Measurements from ENCODE around the gene POF1B. TPM values are rescaled to one million over a fixed set of nuclear protein-coding genes. Genes with fewer than 3 reads are reported as not detected.
A peak's percentile ranks its signal among the peaks of the same experiment; 100 is the strongest.

POF1B gene, protein sequence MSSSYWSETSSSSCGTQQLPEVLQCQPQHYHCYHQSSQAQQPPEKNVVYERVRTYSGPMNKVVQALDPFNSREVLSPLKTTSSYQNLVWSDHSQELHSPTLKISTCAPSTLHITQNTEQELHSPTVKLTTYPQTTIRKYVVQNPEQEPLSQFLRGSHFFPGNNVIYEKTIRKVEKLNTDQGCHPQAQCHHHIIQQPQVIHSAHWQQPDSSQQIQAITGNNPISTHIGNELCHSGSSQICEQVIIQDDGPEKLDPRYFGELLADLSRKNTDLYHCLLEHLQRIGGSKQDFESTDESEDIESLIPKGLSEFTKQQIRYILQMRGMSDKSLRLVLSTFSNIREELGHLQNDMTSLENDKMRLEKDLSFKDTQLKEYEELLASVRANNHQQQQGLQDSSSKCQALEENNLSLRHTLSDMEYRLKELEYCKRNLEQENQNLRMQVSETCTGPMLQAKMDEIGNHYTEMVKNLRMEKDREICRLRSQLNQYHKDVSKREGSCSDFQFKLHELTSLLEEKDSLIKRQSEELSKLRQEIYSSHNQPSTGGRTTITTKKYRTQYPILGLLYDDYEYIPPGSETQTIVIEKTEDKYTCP
- total RNA-seq: 1.0 and 1.3 TPM in 2 replicates

DNA sequence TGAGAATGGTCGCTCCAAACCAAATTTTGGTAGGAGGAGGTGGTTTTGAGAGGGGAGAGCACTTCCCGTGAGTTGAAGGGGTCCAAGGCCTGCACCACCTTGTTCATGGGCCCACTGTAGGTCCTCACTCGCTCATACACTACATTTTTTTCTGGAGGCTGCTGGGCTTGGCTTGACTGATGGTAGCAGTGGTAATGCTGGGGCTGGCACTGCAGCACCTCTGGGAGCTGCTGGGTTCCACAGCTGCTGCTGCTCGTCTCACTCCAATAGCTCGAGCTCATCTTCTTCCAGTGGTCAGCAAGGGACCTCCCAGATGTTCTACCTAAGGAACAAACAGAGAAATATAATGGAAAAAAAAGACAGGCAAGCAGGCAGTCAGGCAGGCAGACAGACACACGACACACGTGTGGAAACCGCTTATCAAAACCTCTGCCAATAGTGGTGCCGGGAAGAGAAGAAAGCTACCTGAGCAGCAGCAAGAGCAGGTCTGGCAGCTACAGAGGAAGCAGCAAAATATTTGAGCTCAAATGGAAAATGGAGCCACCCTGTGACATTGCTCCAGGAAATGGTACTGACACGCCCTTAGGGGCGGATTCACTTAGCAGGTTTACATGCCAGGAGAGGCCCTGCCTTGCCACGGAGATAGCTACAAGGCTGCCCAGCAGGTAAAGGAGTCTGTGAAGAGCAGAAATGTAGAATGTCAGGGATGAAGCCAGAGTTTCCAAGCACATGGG, at the start of gene POF1B:
Gene POF1B (minus strand): TSS at position 492 of the 734 bp plus-strand sequence. CDS start 211 bp downstream, at position 281.
- DNase-seq: no peak
- Mint-ChIP-seq H3K36me3 (ENCODE audit: low read depth) (no peaks in the 10 kb centered on the region), H3K27me3 (no peaks in the 10 kb centered on the region), H3K9me3 (no peaks in the 10 kb centered on the region), H3K4me1 (peaks cover 3% of the 10 kb centered on the region), H3K27ac (no peak within 1 kb of the TSS), H3K4me3 (peak within 1 kb of the TSS; percentile 28)
- POLR2A ChIA-PET: no interaction called here
- intact Hi-C loops (cut with micrococcal nuclease): no loop called here
- ATAC-seq (ENCODE audit: low read depth): peak; percentile 34
- CTCF ChIA-PET: no interaction called here
- TF ChIP-seq, protein P1, sequence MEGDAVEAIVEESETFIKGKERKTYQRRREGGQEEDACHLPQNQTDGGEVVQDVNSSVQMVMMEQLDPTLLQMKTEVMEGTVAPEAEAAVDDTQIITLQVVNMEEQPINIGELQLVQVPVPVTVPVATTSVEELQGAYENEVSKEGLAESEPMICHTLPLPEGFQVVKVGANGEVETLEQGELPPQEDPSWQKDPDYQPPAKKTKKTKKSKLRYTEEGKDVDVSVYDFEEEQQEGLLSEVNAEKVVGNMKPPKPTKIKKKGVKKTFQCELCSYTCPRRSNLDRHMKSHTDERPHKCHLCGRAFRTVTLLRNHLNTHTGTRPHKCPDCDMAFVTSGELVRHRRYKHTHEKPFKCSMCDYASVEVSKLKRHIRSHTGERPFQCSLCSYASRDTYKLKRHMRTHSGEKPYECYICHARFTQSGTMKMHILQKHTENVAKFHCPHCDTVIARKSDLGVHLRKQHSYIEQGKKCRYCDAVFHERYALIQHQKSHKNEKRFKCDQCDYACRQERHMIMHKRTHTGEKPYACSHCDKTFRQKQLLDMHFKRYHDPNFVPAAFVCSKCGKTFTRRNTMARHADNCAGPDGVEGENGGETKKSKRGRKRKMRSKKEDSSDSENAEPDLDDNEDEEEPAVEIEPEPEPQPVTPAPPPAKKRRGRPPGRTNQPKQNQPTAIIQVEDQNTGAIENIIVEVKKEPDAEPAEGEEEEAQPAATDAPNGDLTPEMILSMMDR (IDR thresholded peaks at IDR 0.05): no peak

DNA sequence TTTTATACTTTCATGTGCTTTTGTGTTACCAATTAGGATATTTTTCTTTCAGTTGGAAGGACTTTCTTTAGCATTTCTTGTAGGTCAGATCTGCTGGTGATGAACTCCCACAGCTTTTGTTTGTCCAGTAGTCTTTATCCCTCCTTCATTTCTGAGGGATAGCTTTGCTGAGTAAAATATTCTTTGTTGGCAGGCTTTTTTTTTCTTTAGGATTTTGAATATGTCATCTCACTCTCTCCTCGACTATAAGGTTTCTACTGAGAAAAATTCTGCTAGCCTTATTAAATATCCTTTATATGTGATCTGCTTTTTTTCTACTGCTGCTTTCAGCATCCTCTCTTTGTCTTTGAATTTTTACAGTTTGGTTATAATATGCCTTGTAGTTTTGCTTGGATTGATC, 49.6 kb upstream of the POF1B start:
- H3K4me3 Mint-ChIP-seq: no peak overlapping the region
- ATAC-seq (ENCODE audit: low read depth) (no peak), DNase-seq (no peak)
- H3K36me3 Mint-ChIP-seq (ENCODE audit: low read depth): no peaks in the 10 kb centered on the region
- H3K27ac Mint-ChIP-seq: no peak overlapping the region
- H3K4me1 Mint-ChIP-seq: no peaks in the 10 kb centered on the region
- peaks cover 4% of the 10 kb centered on the region for H3K9me3 Mint-ChIP-seq
- ChIA-PET CTCF (no interaction called here), POLR2A (no interaction called here)
- TF ChIP-seq, protein P1 (IDR thresholded peaks at IDR 0.05): no peak
- intact Hi-C loops (cut with micrococcal nuclease): no loop called here
- no peaks in the 10 kb centered on the region for H3K27me3 Mint-ChIP-seq

DNA sequence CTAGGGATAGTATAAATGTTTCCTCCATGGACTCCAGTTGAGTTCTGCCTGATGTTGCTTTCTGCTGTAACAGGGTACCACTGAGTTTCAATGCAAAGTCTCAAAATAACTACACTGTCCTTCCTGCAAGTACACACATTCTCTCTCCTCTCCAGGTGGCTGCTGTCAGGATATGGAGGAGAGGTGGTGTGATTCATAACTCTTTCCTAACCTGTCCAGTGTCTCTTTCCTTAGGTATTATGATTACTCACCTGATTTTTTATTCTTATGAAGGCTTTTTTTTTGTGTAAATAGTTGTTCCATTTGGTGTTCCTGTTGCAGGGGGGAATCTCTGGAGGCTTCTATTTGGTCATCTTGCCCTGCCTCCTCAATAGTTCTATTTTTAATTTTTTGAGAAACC, 39.8 kb upstream of the POF1B start:
- ChIA-PET POLR2A (no interaction called here), CTCF (no interaction called here)
- no peaks in the 10 kb centered on the region for H3K4me1 Mint-ChIP-seq
- intact Hi-C loops (cut with micrococcal nuclease): no loop called here
- ATAC-seq (ENCODE audit: low read depth): no peak
- H3K27ac Mint-ChIP-seq: no peak overlapping the region
- peaks cover 5% of the 10 kb centered on the region for H3K9me3 Mint-ChIP-seq
- H3K4me3 Mint-ChIP-seq: no peak overlapping the region
- no peaks in the 10 kb centered on the region for H3K36me3 Mint-ChIP-seq (ENCODE audit: low read depth)
- TF ChIP-seq, protein P1 (IDR thresholded peaks at IDR 0.05): no peak
- H3K27me3 Mint-ChIP-seq: no peaks in the 10 kb centered on the region
- DNase-seq: no peak

DNA sequence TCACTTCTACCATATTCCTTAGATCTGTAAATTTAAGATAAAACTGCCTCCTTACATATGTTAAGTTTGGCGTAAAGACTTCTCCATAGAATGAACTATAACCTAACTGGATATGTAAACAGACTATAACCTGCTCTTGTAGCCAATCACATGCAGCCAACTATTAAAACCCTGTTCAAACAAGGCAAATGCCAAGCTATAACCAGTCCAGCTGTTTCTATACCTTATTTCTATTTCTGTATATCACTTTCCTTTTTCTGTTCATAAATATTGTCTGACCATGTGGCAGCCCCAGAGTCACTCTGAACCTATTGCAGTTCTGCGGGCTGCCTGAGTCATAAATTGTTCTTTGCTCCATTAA, 12.4 kb upstream of the POF1B start:
- H3K4me3 Mint-ChIP-seq: no peak overlapping the region
- intact Hi-C loops (cut with micrococcal nuclease): no loop called here
- H3K9me3 Mint-ChIP-seq: no peaks in the 10 kb centered on the region
- H3K27ac Mint-ChIP-seq: no peak overlapping the region
- no peak for ATAC-seq (ENCODE audit: low read depth)
- no peak for DNase-seq
- ChIA-PET POLR2A (no interaction called here), CTCF (no interaction called here)
- TF ChIP-seq, protein P1 (IDR thresholded peaks at IDR 0.05): no peak
- H3K27me3 Mint-ChIP-seq: no peaks in the 10 kb centered on the region
- no peaks in the 10 kb centered on the region for H3K4me1 Mint-ChIP-seq
- H3K36me3 Mint-ChIP-seq (ENCODE audit: low read depth): no peaks in the 10 kb centered on the region

DNA sequence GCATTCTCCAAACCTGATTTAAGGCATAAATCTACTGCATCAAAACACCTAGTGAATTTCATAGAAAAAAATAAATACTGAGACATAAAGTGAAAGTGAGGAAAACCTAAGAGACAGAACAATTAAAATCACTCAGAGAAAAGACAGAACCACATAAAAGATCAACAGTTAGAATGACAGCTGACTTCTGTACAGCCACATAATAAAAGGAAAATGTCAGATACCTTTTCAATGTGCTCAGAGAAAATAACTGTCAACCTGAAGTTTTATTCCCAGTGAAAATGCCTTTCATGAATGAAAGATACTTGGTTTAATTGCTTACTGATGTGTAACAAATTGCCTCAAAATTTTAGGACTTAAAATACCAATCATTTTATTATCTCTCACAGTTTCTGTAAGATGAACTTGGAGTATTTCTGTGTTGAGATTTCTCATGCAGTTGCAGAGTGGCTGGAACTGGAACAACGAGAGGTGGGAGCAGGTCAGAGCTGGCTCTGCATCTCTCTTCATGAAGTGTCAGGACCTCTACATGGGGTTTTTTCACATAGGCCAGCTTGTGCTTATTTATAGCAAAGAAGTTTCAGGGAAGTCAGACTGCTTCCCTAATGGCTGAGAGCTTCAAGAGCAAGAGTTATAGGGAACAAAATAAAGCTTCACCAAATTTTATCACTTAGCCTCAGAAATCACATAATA, 11.9 kb upstream of the POF1B start:
- no peak for ATAC-seq (ENCODE audit: low read depth)
- POLR2A ChIA-PET: no interaction called here
- no peak overlapping the region for H3K4me3 Mint-ChIP-seq

More for the DNA sequence above, 11.9 kb upstream of the POF1B start:
- no peaks in the 10 kb centered on the region for H3K27me3 Mint-ChIP-seq
- no peaks in the 10 kb centered on the region for H3K9me3 Mint-ChIP-seq
- CTCF ChIA-PET: no interaction called here
- no peak overlapping the region for H3K27ac Mint-ChIP-seq
- DNase-seq: no peak
- intact Hi-C loops (cut with micrococcal nuclease): no loop called here
- no peaks in the 10 kb centered on the region for H3K4me1 Mint-ChIP-seq
- H3K36me3 Mint-ChIP-seq (ENCODE audit: low read depth): no peaks in the 10 kb centered on the region
- TF ChIP-seq, protein P1 (IDR thresholded peaks at IDR 0.05): no peak
